Naive thymus-derived CD4-positive, alpha-beta T cell (primary cell): Measurements from ENCODE around the gene GRIK4. TPM values are rescaled to one million over a fixed set of nuclear protein-coding genes. Genes with fewer than 3 reads are reported as not detected.

Experiments used
- ATAC-seq: fragments of 150-1000 bp; cut with Tn5 transposase; 2 replicates; pipeline ENCODE4 v1.10.0; 2021; ENCODE audit warnings: mild to moderate bottlenecking, moderate library complexity
- CTCF ChIA-PET: fragments of 350-600 bp; sonication (Branson Sonifier 250); formaldehyde crosslinking; loops from one replicate; lab custom pipeline; 2021; ENCODE audit warnings: antibody characterized with exemption; lab: Charles Lee
- POLR2A ChIA-PET: fragments of 350-600 bp; sonication (Branson Sonifier 250); formaldehyde crosslinking; loops from one replicate; lab custom pipeline; 2021; ENCODE audit warnings: antibody characterized with exemption, inconsistent platforms; lab: Charles Lee
- DNase-seq, 9 donors: peaks; one replicate each; pipeline versions ENCODE4 v3.0.0 to v3.0.0-alpha.2; 2020 to 2022; ENCODE audit warnings: mixed read lengths in 1 of 9
- H3K27ac ChIP-seq: one replicate; pipeline ENCODE4 v1.7.0; 2013; ENCODE audit warnings: mild to moderate bottlenecking, low read depth, low read length, moderate library complexity
- H3K27me3 ChIP-seq, 2 donors: one replicate each; pipeline ENCODE4 v1.7.0; 2013; ENCODE audit warnings: low read length in 2 of 2, mild to moderate bottlenecking in 2 of 2, moderate library complexity in 2 of 2; ENCODE audit not compliant: control insufficient read depth in 2 of 2, insufficient read depth in 2 of 2
- H3K36me3 ChIP-seq, 3 experiments: 1 replicate in 2 of 3; 2 replicates in 1 of 3; pipeline ENCODE4 v1.7.0; 2013; ENCODE audit warnings: low read length in 3 of 3, mild to moderate bottlenecking in 3 of 3, moderate library complexity in 1 of 3; ENCODE audit not compliant: insufficient read depth in 3 of 3, control insufficient read depth in 2 of 3
- H3K4me1 ChIP-seq, 2 donors: one replicate each; pipeline ENCODE4 v1.7.0; 2013; ENCODE audit warnings: low read length in 2 of 2, mild to moderate bottlenecking in 2 of 2, moderate library complexity in 1 of 2; ENCODE audit not compliant: control insufficient read depth in 2 of 2, insufficient read depth in 2 of 2
- H3K4me3 ChIP-seq: 2 replicates; pipeline ENCODE4 v1.7.0; 2013; ENCODE audit warnings: mild to moderate bottlenecking, low read length
- H3K9me3 ChIP-seq, 3 experiments: 1 replicate in 2 of 3; 2 replicates in 1 of 3; pipeline ENCODE4 v1.7.0; 2013; ENCODE audit warnings: low read length in 3 of 3; ENCODE audit not compliant: control insufficient read depth in 2 of 3
- H3K27ac Mint-ChIP-seq, 9 donors: one replicate each; pipeline ENCODE4 v1.8.0; 2020 to 2022; ENCODE audit warnings: mixed read lengths in 9 of 9, mild to moderate bottlenecking in 8 of 9, moderate library complexity in 5 of 9, inconsistent platforms in 2 of 9
- H3K27me3 Mint-ChIP-seq, 5 donors: one replicate each; pipeline ENCODE4 v1.8.0; 2021 to 2022; ENCODE audit warnings: mixed read lengths in 5 of 5, mild to moderate bottlenecking in 1 of 5
- H3K36me3 Mint-ChIP-seq, 5 donors: one replicate each; pipeline ENCODE4 v1.8.0; 2020 to 2022; ENCODE audit warnings: mixed read lengths in 5 of 5, mild to moderate bottlenecking in 3 of 5, inconsistent platforms in 1 of 5
- H3K4me1 Mint-ChIP-seq, 7 donors: one replicate each; pipeline ENCODE4 v1.8.0; 2020 to 2022; ENCODE audit warnings: mixed read lengths in 7 of 7, mild to moderate bottlenecking in 3 of 7, inconsistent platforms in 1 of 7
- H3K4me3 Mint-ChIP-seq, 10 donors: one replicate each; pipeline ENCODE4 v1.8.0; 2020 to 2022; ENCODE audit warnings: mild to moderate bottlenecking in 10 of 10, mixed read lengths in 10 of 10, moderate library complexity in 6 of 10, inconsistent platforms in 2 of 10
- H3K9me3 Mint-ChIP-seq, 11 donors: one replicate each; pipeline ENCODE4 v1.8.0; 2020 to 2022; ENCODE audit warnings: mixed read lengths in 11 of 11, mild to moderate bottlenecking in 4 of 11, inconsistent platforms in 1 of 11, moderate library complexity in 1 of 11
- intact Hi-C, 2 donors: fragments of 100-400 bp; cut with micrococcal nuclease; formaldehyde crosslinking; loops; one replicate each; pipeline ENCODE4 v1.15.1; 2023
- polyA plus RNA-seq, 2 donors: library from polyadenylated mRNA; unstranded; fragments of 300-500 nt; fragmentation: Illumina TruSeq; gene quantifications; one replicate each; pipeline ENCODE4 v1.2.3, GENCODE V29; 2021
- total RNA-seq, 6 experiments: library from RNA in 5 of 6; stranded (reverse) in 5 of 6; gene quantifications; 1 replicate in 5 of 6; 2 replicates in 1 of 6; pipeline ENCODE4 v1.2.3 and lab custom pipeline; 2021 to 2026

The GRIK4 gene
- total and polyA plus RNA-seq, 7 experiments from 2014 or later = 0.93 to 3.8 TPM; not detected in 5

DNA sequence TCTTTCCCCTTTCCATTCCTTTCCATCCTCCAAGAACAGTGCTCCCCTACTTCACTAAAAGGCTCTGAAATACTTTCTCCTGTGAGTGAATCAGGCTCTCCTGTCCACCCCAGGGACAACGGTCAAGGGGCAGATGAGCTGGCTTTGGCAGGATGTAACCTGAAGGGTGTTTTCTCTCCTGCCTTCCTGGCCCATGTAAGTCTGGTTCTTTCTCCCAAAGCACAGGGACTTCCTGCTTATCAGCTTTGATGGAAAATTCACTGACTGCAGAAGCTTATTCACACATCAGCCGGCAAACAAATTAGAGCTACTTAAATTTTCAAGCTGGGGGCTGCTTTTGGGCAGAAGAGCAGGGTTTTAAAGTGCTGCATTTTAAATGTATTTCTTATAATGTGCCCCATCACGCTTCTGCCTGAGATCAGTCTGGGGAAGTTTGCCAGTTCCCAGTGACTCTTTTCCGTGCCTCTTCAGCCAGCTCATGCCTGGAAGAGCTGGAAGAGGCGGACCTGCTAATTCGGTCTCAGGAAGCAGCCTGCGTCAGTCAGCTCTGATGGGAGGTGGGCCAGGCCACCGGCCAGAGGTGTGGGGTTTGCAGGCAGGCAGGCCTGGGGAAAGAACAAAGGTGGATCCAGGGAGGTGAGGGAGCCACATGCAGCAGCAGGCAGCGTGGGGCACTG lies 372.0 kb downstream of the GRIK4 start:
- H3K27ac ChIP-seq = no peak overlapping the region
- H3K9me3 ChIP-seq = no peaks in the 10 kb centered on the region
- intact Hi-C loops = no loop called here
- H3K4me3 Mint-ChIP-seq = no peak overlapping the region
- H3K9me3 Mint-ChIP-seq = no peaks in the 10 kb centered on the region
- peaks cover 0 to 2% (median 0%) of the 10 kb centered on the region in 7 donors for H3K4me1 Mint-ChIP-seq
- H3K27ac Mint-ChIP-seq = no peak overlapping the region
- no peaks in the 10 kb centered on the region for H3K36me3 ChIP-seq
- DNase-seq = no peak
- POLR2A ChIA-PET = no interaction called here
- no peaks in the 10 kb centered on the region for H3K36me3 Mint-ChIP-seq
- CTCF ChIA-PET = no interaction called here
- H3K27me3 ChIP-seq = no peaks in the 10 kb centered on the region
- no peak overlapping the region for H3K4me3 ChIP-seq
- H3K4me1 ChIP-seq = no peaks in the 10 kb centered on the region
- peaks cover 8 to 31% (median 16%) of the 10 kb centered on the region in 5 donors for H3K27me3 Mint-ChIP-seq
- no peak for ATAC-seq

GRCh38 chr11:120884154-120885020 lies 372.8 kb downstream of the GRIK4 start:
- Mint-ChIP-seq H3K36me3 (no peaks in the 10 kb centered on the region), H3K27me3 (peaks cover 10 to 29% (median 14%) of the 10 kb centered on the region in 5 donors), H3K27ac (no peak overlapping the region), H3K4me1 (peaks cover 0 to 2% (median 0%) of the 10 kb centered on the region in 7 donors), H3K9me3 (no peaks in the 10 kb centered on the region), H3K4me3 (no peak overlapping the region)
- Histone ChIP-seq H3K27ac (no peak overlapping the region), H3K36me3 (no peaks in the 10 kb centered on the region), H3K27me3 (no peaks in the 10 kb centered on the region), H3K9me3 (no peaks in the 10 kb centered on the region), H3K4me1 (no peaks in the 10 kb centered on the region), H3K4me3 (no peak overlapping the region)
- no peak for ATAC-seq
- intact Hi-C loops = no loop called here
- ChIA-PET CTCF (no interaction called here), POLR2A (no interaction called here)
- no peak for DNase-seq

- Histone ChIP-seq H3K4me1 (no peaks in the 10 kb centered on the region), H3K4me3 (no peak overlapping the region), H3K27me3 (no peaks in the 10 kb centered on the region), H3K27ac (no peak overlapping the region), H3K36me3 (no peaks in the 10 kb centered on the region), H3K9me3 (no peaks in the 10 kb centered on the region)
- ChIA-PET POLR2A (no interaction called here), CTCF (no interaction called here)
- intact Hi-C loops = no loop called here
- Mint-ChIP-seq H3K36me3 (no peaks in the 10 kb centered on the region), H3K9me3 (no peaks in the 10 kb centered on the region), H3K27ac (no peak overlapping the region), H3K4me1 (no peaks in the 10 kb centered on the region), H3K4me3 (no peak overlapping the region), H3K27me3 (peaks cover 4 to 27% (median 10%) of the 10 kb centered on the region in 5 donors)
- DNase-seq (no peak), ATAC-seq (no peak)
Observed at GRCh38 chr11:120890609-120891320, 379.2 kb downstream of the GRIK4 start.

DNA sequence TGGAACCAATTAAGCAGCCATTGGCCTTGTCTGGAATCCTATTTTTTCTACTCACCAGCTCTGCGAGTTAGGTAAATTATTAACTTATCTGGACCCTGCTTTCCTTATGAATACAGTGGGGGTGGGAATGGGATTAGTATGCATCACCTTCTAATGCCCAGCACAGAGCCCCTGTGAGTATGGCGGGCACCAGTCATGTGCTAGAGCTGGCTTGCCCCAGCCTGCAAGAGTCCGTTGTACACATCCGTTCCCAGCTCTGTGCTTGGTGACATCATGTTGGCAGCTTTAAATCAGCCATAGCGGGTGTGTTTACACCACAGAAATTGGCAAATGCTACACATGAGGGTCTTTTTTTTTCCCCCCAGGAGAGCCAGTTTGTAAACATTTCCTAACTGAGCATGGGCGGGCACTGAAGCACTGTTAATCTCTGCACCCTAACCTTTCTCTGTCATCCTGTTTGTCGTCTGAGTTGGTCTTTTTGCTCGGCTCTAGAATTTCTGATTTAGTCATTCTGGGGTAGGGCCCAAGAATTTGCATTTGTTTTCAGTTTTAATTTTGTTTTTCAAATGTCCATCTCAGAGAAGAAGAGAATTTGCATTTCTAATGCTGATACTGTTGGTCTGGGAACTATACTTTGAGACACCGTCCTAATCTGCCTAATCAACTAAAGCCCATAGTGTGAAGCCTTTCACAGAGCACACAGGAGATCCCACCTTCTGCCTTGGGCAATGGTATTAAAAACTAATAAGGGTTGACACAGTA lies 382.1 kb downstream of the GRIK4 start:
- Histone ChIP-seq H3K27me3 (no peaks in the 10 kb centered on the region), H3K9me3 (no peaks in the 10 kb centered on the region), H3K36me3 (no peaks in the 10 kb centered on the region), H3K4me1 (no peaks in the 10 kb centered on the region), H3K27ac (no peak overlapping the region), H3K4me3 (no peak overlapping the region)
- DNase-seq (no peak), ATAC-seq (no peak)
- POLR2A ChIA-PET = no interaction called here
- Mint-ChIP-seq H3K4me3 (no peak overlapping the region), H3K27me3 (peaks cover 0 to 21% (median 9%) of the 10 kb centered on the region in 5 donors), H3K4me1 (no peaks in the 10 kb centered on the region), H3K27ac (no peak overlapping the region), H3K9me3 (no peaks in the 10 kb centered on the region), H3K36me3 (no peaks in the 10 kb centered on the region)
- CTCF ChIA-PET = no interaction called here
- intact Hi-C loops = no loop called here

GRCh38 chr11:120894202-120894985 lies 382.8 kb downstream of the GRIK4 start:
- Histone ChIP-seq H3K4me3 (no peak overlapping the region), H3K27ac (no peak overlapping the region), H3K4me1 (no peaks in the 10 kb centered on the region), H3K27me3 (no peaks in the 10 kb centered on the region), H3K36me3 (no peaks in the 10 kb centered on the region), H3K9me3 (no peaks in the 10 kb centered on the region)
- Mint-ChIP-seq H3K9me3 (no peaks in the 10 kb centered on the region), H3K27ac (no peak overlapping the region), H3K4me3 (no peak overlapping the region), H3K36me3 (no peaks in the 10 kb centered on the region), H3K4me1 (no peaks in the 10 kb centered on the region), H3K27me3 (peaks cover 0 to 22% (median 9%) of the 10 kb centered on the region in 5 donors)
- DNase-seq (no peak), ATAC-seq (no peak)
- ChIA-PET POLR2A (no interaction called here), CTCF (no interaction called here)
- intact Hi-C loops = no loop called here

DNA sequence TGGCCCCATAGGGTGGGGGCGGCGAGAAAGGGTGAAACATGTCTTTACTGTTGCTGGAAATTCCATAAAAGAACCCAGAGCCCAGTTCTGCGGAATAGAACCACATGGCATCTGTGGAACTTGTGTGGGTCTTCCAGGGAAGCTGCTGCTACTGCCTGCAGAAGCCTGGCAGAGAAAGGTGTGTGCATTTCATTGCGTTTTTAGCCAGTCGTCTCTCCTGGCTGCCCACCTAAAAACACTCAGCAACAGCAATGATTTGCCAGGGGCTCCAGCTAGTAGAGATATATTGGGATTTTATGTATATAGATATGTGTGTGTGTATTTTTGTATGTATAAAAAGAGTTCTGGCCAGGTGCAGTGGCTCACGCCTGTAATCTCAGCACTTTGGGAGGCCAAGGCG lies 385.1 kb downstream of the GRIK4 start:
- no peak overlapping the region for H3K27ac ChIP-seq
- peaks cover 0 to 22% (median 6%) of the 10 kb centered on the region in 5 donors for H3K27me3 Mint-ChIP-seq
- H3K4me3 Mint-ChIP-seq = no peak overlapping the region
- no peak overlapping the region for H3K27ac Mint-ChIP-seq
- CTCF ChIA-PET = no interaction called here
- H3K36me3 Mint-ChIP-seq = no peaks in the 10 kb centered on the region
- H3K4me1 ChIP-seq = no peaks in the 10 kb centered on the region
- DNase-seq = no peak
- POLR2A ChIA-PET = no interaction called here
- H3K27me3 ChIP-seq = no peaks in the 10 kb centered on the region
- intact Hi-C loops = no loop called here
- peaks cover 0 to 1% (median 0%) of the 10 kb centered on the region in 11 donors for H3K9me3 Mint-ChIP-seq
- H3K4me3 ChIP-seq = no peak overlapping the region
- H3K4me1 Mint-ChIP-seq = no peaks in the 10 kb centered on the region
- H3K9me3 ChIP-seq = no peaks in the 10 kb centered on the region
- ATAC-seq = no peak
- H3K36me3 ChIP-seq = no peaks in the 10 kb centered on the region
